ENCODE measurements around the gene CDKN3.
"Not testable (repeated sequence)": the region's sequence is repeated elsewhere in the genome, so short reads cannot be mapped to it uniquely, and the experiment has no call there.

Gene CDKN3

GRCh38 chr14:54420478-54421142, 23.8 kb downstream of the CDKN3 start:
- DNase-seq (ENCODE audit: low read depth in 1 of 2, low spot score in 1 of 2): no peak

DNA sequence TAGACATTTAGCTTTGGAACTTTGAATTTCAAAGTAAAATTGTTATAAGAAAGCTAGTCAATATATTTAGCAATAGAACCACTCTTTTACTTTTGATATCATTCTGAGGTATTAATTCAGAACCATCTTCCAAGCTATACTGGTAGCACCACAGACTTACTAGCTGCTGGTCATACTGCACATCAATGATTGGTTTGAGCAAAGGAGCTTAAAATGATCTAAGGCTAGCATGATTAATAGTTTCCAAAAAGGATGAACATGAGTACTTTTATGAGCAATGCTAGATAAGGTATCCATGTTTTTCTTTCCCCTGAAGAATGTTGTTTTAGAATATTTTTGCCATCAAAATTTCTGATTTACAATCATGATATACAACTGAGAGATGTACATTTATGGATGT, 27.2 kb downstream of the CDKN3 start:
- DNase-seq (ENCODE audit: low read depth in 1 of 2, low spot score in 1 of 2): no peak

- no peak for DNase-seq (ENCODE audit: low read depth in 1 of 2, low spot score in 1 of 2)
Measured at GRCh38 chr14:54424479-54424901, 27.7 kb downstream of the CDKN3 start.

- no peak for DNase-seq (ENCODE audit: low read depth in 1 of 2, low spot score in 1 of 2)
Measured at GRCh38 chr14:54425068-54425467, 28.3 kb downstream of the CDKN3 start.

DNA sequence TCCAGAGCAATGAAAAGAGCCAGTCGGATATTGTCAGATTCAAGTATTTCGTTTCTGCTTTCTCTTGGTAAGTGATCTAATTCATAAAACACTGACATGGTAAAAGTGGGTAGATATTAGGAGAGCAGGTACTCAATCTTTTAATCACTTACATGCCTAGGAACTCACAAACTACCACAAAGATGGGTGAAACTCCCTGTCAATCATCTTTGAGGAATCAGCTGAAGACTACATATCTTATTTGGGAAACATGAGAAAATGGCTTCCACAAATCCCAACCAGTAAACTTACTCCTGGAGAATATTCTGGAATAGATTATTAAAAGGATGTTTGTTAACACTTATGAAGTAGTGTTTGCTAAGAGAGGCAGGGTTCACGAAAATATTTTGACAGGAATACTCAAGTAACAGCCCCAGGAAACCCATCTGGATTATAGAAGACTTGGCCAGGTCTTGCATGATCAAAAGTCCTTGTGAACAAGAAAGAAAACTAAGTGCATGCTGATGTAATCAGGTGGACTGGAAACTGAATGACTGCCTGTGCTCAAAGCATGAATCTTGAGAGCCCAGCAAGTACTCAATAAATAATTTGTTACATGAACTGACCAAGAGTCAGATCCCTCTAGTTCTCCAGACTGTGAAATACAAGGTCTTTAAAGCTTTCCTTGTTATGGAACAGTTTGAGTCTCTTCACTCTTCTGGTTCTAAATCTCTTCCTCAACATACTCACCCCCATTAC, 28.9 kb downstream of the CDKN3 start:
- DNase-seq (ENCODE audit: low read depth in 1 of 2, low spot score in 1 of 2): no peak

GRCh38 chr14:54427871-54428270, 31.1 kb downstream of the CDKN3 start:
- no peak for DNase-seq (ENCODE audit: low read depth in 1 of 2, low spot score in 1 of 2)

DNA sequence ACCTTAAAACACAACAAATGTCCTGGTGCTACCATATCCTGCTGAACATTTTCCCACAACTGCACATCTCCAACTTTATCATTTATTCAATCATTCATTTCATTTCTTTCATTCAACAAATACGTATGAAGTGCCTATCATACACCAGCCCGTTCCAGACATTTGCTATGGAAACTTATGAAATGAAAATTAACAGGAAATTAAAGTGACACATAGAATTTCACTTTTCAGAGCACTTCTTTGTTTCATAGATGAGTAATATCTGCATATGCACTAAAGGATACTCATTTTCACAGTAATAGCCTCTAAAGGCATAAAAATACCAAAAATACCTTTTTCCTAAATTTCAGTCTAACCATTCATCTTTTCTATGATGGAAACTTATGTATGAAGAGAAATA, 31.7 kb downstream of the CDKN3 start:
- no peak for DNase-seq (ENCODE audit: low read depth in 1 of 2, low spot score in 1 of 2)

DNA sequence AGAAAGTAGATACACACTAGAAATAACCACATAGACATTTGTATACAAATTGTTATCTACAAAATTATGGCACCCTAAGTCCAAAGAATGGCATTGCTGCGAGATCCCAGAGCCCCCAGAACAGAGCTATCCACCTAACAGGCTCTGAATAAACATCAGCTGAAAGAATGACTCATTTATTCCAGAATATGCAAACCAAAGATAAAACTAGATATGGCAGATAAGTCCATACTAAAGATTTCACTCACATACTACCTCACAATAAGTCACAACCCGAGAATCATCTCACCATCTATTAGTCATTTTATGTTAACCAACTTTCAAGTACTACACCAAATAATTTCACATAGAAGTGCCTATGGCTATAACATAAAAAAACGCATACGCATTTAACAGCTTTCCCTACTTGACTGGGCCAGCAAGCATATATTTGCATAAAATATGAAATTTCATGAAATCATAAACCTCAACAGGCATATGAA, 38.7 kb downstream of the CDKN3 start:
- DNase-seq (ENCODE audit: low read depth in 1 of 2, low spot score in 1 of 2): no peak

GRCh38 chr14:54437954-54438353, 41.1 kb downstream of the CDKN3 start:
- not testable (repeated sequence) for DNase-seq (ENCODE audit: low read depth in 1 of 2, low spot score in 1 of 2)

DNA sequence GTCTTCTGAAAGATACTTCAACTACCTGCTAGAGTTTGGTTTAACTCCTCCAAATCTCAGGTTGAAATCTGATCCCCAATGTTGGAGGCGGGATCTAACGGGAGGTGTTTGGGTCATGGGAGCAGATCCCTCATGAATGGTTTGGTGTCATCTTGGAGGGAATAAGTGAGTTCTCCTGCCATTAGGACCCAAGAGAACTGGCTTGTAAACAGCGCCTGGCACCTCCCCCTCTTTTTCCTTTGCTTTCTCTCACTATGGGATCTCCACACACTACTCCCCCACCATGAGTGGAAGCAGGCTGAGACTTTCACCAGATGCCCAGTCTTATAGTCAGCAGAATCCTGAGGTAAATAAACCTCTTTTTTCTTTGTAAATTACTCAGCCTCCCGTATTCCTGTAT, 41.9 kb downstream of the CDKN3 start:
- DNase-seq (ENCODE audit: low read depth in 1 of 2, low spot score in 1 of 2): no peak

DNA sequence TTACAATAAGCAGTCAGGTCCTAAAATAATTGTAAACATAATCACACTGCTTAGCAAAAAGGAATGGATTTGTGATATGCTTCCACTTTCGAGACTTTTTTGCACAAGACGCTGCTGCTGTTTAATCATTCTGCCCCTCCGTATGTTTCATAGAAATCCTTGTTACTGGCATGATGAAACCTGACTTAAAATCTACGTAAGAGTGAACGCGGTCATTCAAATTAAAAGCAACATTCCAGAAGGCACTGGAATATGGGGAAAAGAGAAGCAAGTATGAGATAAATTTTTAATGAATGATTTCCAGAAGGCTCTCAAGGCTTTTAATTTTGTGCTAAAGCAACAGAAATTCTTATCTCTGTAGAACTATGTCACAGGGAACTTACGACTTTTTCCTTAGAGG, 43.2 kb downstream of the CDKN3 start:
- no peak for DNase-seq (ENCODE audit: low read depth in 1 of 2, low spot score in 1 of 2)

DNA sequence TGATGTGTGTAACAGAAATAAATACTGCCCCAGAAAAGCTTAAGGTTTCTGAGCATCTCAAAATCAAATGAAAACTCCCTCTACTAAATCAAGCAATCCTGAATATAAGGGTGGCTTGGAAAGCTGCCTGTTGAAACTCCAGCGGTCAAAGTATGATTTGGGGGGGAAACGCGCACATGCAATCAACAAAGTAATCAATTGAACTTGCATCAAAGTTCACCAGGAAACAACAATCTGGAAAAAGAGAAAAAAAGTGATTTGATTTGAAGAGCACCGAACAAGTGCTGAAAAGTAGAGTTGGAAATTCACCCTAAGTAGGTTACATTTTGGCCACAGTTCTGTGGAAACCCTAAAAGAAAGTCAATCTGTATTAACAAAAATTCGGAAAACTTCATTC, 43.7 kb downstream of the CDKN3 start:
- no peak for DNase-seq (ENCODE audit: low read depth in 1 of 2, low spot score in 1 of 2)

DNA sequence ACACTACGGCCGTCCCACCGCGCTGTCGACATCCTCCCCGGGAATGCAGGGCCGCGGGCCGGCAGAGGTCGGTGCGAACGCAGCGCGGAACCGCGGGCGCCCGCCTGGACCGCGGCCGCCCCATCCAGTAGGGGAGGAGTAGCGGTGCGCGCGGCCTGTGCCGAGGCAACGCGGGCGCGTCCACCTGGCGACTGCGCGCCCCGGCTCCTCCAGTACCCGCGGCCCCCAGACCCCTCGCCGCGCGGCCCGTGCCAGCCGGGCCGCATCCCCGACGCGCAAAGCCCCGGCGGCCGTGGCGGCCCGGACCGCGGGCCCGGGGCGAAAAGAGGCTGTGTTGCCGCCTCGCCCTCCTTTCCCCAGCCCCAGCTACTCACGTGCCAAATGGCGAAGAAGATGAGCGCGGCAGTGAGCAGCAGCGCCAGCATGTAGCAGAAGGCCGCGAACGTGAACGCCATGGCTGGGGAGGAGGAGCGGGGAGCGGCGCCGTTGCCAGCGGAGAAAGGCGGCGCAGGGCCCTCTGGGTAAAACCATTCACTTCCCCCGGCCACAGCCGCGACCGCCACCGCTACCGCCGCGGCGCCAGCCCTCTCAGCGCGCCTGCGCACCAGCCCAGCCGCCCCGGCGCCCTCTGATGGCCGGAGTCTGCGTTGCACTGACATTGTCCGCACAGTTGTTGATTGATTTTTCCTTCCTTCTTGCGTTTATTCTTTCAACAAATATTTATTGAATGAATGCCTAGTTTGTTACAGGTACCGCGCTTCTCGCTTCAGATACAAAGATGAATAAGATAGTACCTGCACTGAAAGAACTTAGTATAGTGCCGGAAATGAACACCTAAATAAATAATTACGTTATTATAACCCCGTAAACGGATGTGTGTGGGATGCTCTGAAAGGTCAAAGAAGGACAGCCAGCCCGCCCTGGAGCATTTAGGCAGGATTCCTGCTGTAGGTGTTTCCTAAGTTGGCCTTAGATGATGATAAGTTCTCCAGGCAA, 44.4 kb downstream of the CDKN3 start, which contains the start of gene CNIH1:
Gene CNIH1 (minus strand): TSS at position 502 of the 996 bp plus-strand sequence. CDS start 47 bp downstream, at position 455.
- DNase-seq (ENCODE audit: low read depth in 1 of 2, low spot score in 1 of 2): peak; percentile 89 to 92

GRCh38 chr14:54442961-54443360, 46.2 kb downstream of the CDKN3 start:
- not testable (repeated sequence) for DNase-seq (ENCODE audit: low read depth in 1 of 2, low spot score in 1 of 2)

DNA sequence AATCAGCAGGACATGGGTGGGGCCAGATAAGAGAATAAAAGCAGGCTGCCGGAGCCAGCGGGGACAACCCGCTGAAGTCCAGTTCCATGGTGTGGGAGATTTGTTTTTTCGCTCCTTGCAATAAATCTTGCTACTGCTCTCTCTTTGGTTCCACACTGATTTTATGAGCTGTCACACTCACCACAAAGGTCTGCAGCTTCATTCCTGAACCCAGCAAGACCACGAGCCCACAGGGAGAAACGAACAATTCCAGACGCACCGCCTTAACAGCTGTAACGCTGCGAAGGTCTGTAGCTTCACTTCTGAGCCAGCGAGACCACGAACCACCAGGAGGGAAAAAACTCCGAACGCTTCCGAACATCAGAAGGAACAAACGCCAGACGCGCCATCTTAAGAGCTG, 47.2 kb downstream of the CDKN3 start:
- DNase-seq (ENCODE audit: low read depth in 1 of 2, low spot score in 1 of 2): no peak

GRCh38 chr14:54444681-54445080, 47.9 kb downstream of the CDKN3 start:
- no peak for DNase-seq (ENCODE audit: low read depth in 1 of 2, low spot score in 1 of 2)

DNA sequence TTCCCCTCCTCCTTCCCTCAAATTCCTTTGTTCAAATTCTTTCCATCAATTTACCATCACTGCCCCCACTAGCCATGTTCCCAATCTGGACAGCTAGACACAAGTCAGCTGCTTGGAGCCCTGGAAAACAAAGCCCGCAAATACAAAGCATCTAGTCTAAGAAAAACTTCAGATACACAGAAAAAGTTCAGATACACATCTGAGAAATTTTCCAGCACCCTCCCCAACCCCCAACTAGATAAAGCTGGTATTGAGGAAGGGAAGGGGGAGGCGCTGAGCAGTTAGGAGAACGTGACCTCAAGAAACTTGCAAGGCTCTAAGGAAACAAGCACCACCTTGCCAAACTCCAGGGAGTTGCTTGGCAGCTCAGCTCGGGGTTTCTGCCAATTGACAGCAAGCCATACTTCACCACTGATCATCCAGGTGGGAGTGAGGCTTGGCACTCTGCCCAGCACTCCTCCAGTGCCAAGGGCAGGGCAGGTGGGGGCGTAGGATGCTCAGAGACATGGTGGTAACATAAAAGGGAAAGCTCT, 49.4 kb downstream of the CDKN3 start:
- no peak for DNase-seq (ENCODE audit: low read depth in 1 of 2, low spot score in 1 of 2)

GRCh38 chr14:54447231-54447692, 50.5 kb downstream of the CDKN3 start:
- DNase-seq (ENCODE audit: low read depth in 1 of 2, low spot score in 1 of 2): no peak

DNA sequence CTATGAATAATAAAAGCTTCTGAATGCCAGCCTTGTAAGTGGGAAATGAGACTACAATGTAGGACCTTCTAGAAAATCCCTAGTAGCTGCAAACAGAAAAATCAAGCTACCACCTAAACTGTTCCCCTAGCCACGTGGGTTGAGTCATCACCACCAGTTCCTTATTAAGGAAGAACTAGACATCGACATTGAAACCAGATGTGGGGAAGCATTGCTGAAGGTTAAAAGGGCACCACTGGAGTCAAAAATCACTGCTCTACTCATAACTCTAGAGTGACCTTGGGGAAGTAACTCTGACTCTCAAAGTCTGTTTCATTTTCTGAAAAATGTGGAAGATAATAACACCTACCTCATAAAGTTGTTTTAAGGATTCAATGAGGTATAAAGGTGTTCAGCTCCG, 53.7 kb downstream of the CDKN3 start:
- DNase-seq (ENCODE audit: low read depth in 1 of 2, low spot score in 1 of 2): no peak

DNA sequence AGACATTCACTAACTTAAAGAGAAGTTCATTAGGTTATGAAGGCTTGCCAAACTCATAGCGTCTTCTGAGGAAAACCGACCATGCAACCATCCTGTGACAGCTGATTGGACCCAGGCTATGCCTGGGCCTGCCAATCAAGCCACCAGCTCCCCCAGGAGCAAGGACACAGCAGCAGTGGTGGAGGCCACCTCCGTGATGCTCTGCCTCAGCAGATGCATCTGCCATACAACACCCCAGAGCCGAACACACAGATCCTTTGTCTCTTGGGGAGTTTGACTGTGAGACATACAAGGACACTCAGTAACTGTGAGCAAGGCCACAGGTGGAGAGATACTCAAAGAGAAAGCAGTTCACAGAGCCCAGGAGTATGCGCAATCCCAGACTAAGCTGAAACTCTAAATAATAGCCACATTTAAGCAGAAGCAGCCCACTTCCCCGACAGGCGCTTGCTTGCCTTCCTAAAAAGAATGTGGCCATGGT, 54.4 kb downstream of the CDKN3 start:
- DNase-seq (ENCODE audit: low read depth in 1 of 2, low spot score in 1 of 2): no peak

DNA sequence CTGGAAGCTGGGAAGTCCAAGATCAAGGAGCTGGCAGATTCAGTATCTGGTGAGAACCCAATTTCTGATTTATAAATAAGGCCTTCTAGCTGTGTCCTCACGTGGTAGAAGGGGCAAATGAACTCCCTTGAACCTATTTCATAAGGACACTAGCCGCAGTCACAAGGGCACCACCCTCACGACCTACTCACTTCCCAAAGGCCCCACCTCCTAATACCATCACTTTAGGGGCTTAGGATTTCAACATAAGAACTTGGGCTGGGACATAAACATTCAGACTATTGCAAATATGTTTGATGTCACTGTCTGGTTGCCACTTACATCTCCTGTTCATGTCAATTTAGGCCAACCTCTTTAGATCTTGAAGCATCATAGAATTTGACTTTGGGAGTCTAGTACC, 55.2 kb downstream of the CDKN3 start:
- DNase-seq (ENCODE audit: low read depth in 1 of 2, low spot score in 1 of 2): no peak

Data from stimulated activated CD4-positive, alpha-beta T cell treated with anti-CD3 and anti-CD28 coated beads, Interleukin-15, amount 100 ng/mL, for 1 hour (primary cell).